ENCODE results near the gene HSPA1A. TPM values are rescaled to one million over a fixed set of nuclear protein-coding genes. Genes with fewer than 3 reads are reported as not detected.

Gene HSPA1A
- total RNA-seq, 1 experiment from 2014 or later: 169 TPM

DNA sequence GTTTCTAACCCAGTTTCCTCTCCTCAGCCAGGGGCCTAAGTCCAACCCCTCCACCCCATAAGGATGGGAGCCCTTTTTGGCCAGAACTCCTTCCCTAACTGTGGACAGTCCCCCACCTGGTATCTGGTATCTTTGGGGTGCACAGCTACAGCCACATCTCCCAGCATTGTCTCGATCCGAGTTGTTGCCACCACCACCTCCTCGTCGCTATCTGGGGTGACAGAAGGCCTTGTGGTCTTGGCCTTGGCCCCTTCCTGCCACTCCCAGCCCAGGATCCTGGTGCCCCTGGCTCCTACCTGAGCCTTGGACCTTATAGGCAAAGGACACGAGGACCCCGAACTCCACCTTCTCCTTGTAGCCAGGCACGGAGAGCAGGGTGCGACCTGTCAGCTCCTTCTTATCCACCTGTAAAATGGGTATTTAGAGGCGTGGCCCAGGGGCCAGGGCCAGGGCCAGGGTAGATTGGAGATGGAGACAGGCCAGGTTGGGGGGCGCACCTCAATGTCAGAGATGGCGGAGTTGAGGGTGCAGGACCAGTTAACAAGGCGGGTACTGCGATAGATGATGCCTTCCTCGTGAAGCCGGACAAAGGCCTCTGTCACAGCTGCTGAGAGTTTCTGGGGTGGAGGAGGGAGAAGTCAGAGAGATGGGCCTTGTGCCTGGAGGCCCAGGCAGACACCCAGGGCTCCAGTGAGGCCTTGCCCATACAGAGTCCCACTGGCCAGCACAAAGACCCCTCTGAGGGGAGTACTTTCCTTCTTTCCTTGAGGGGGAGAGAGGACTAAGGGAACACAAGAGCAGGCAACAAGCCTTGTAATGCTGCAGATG, 31.0 kb upstream of the HSPA1A start:
- TF ChIP-seq, protein P1, sequence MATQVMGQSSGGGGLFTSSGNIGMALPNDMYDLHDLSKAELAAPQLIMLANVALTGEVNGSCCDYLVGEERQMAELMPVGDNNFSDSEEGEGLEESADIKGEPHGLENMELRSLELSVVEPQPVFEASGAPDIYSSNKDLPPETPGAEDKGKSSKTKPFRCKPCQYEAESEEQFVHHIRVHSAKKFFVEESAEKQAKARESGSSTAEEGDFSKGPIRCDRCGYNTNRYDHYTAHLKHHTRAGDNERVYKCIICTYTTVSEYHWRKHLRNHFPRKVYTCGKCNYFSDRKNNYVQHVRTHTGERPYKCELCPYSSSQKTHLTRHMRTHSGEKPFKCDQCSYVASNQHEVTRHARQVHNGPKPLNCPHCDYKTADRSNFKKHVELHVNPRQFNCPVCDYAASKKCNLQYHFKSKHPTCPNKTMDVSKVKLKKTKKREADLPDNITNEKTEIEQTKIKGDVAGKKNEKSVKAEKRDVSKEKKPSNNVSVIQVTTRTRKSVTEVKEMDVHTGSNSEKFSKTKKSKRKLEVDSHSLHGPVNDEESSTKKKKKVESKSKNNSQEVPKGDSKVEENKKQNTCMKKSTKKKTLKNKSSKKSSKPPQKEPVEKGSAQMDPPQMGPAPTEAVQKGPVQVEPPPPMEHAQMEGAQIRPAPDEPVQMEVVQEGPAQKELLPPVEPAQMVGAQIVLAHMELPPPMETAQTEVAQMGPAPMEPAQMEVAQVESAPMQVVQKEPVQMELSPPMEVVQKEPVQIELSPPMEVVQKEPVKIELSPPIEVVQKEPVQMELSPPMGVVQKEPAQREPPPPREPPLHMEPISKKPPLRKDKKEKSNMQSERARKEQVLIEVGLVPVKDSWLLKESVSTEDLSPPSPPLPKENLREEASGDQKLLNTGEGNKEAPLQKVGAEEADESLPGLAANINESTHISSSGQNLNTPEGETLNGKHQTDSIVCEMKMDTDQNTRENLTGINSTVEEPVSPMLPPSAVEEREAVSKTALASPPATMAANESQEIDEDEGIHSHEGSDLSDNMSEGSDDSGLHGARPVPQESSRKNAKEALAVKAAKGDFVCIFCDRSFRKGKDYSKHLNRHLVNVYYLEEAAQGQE (IDR thresholded peaks at IDR 0.05; ENCODE audit: insufficient read depth in 1 of 2, low read depth in 2 of 2, low read length in 1 of 2): no peak
- TF ChIP-seq TCF7L2 (IDR thresholded peaks at IDR 0.05; ENCODE audit: low read depth, low read length): no peak
- no peak for TF ChIP-seq SIN3A (IDR thresholded peaks at IDR 0.05; ENCODE audit: borderline replicate concordance, insufficient read depth, low read depth, low read length)
- TF ChIP-seq POLR2AphosphoS5 (IDR thresholded peaks at IDR 0.05; ENCODE audit: low read depth, low read length): no peak
- TF ChIP-seq, protein P2, sequence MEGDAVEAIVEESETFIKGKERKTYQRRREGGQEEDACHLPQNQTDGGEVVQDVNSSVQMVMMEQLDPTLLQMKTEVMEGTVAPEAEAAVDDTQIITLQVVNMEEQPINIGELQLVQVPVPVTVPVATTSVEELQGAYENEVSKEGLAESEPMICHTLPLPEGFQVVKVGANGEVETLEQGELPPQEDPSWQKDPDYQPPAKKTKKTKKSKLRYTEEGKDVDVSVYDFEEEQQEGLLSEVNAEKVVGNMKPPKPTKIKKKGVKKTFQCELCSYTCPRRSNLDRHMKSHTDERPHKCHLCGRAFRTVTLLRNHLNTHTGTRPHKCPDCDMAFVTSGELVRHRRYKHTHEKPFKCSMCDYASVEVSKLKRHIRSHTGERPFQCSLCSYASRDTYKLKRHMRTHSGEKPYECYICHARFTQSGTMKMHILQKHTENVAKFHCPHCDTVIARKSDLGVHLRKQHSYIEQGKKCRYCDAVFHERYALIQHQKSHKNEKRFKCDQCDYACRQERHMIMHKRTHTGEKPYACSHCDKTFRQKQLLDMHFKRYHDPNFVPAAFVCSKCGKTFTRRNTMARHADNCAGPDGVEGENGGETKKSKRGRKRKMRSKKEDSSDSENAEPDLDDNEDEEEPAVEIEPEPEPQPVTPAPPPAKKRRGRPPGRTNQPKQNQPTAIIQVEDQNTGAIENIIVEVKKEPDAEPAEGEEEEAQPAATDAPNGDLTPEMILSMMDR (IDR thresholded peaks at IDR 0.05): no peak
- H3K4me1 ChIP-seq (ENCODE audit: control insufficient read depth, insufficient read depth, low read length): no peaks in the 10 kb centered on the region
- H3K27ac ChIP-seq (ENCODE audit: low read length): no peak overlapping the region
- intact Hi-C loops (cut with micrococcal nuclease; ENCODE audit: unreplicated experiment) (no loop called here), in situ Hi-C loops (cut with HindIII; ENCODE audit: low pct_unique_long_range_greater_than_20kb, low sequenced_read_pairs) (no loop called here)
- H3K27me3 ChIP-seq (ENCODE audit: control insufficient read depth, insufficient read depth, low read length): no peaks in the 10 kb centered on the region
- no TSS peak for BruUV-seq (replicated peaks)
- POLR2A ChIA-PET: interaction anchor here (0.6 kb wide), 1 partner anchor 72 kb away, joined by 3 read pairs; no protein-coding TSS in a partner anchor
- DNase-seq (ENCODE audit: low read depth, low spot score) (no peak), ATAC-seq (no peak)
- H3K9me3 ChIP-seq (ENCODE audit: control insufficient read depth, insufficient read depth, low read depth, low read length): no peaks in the 10 kb centered on the region
- H3K36me3 ChIP-seq (ENCODE audit: control insufficient read depth, insufficient read depth, low read length): peaks cover 6% of the 10 kb centered on the region; the same call in 1 of the 2 replicates
- CTCF ChIA-PET: no interaction called here
- H3K4me3 ChIP-seq (ENCODE audit: low read depth in 2 of 2, low read length in 2 of 2): no peak overlapping the region

DNA sequence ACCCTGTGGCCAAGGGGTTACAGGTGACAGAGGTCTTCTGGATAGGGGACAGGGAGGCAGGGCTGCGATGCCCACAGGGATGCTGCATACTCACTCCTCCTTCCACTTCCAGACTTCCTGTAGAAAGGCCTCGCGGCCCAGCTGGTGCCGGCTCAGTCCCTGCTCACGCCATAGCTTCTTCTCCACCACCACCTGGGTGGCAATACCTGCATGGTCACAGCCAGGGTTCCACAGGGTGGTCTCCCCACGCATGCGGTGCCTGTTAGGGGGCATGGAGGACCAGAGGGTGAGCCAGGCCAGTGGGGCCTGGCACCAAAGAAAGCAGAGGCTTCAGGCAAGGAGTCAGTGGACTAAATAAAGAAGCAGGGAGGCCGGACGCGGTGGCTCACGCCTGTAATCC, 29.9 kb upstream of the HSPA1A start:
- Histone ChIP-seq H3K4me1 (ENCODE audit: control insufficient read depth, insufficient read depth, low read length) (no peaks in the 10 kb centered on the region), H3K36me3 (ENCODE audit: control insufficient read depth, insufficient read depth, low read length) (peaks cover 7% of the 10 kb centered on the region; the same call in 1 of the 2 replicates), H3K27me3 (ENCODE audit: control insufficient read depth, insufficient read depth, low read length) (no peaks in the 10 kb centered on the region), H3K27ac (ENCODE audit: low read length) (no peak overlapping the region), H3K9me3 (ENCODE audit: control insufficient read depth, insufficient read depth, low read depth, low read length) (no peaks in the 10 kb centered on the region), H3K4me3 (ENCODE audit: low read depth in 2 of 2, low read length in 2 of 2) (no peak overlapping the region)
- CTCF ChIA-PET: no interaction called here
- in situ Hi-C loops (cut with HindIII; ENCODE audit: low pct_unique_long_range_greater_than_20kb, low sequenced_read_pairs): no loop called here
- intact Hi-C loops (cut with micrococcal nuclease; ENCODE audit: unreplicated experiment): no loop called here
- no TSS peak for BruUV-seq (replicated peaks)
- ATAC-seq (no peak), DNase-seq (ENCODE audit: low read depth, low spot score) (no peak)
- TF ChIP-seq, protein P2 (IDR thresholded peaks at IDR 0.05): no peak
- TF ChIP-seq, protein P1 (IDR thresholded peaks at IDR 0.05; ENCODE audit: insufficient read depth in 1 of 2, low read depth in 2 of 2, low read length in 1 of 2): no peak
- TF ChIP-seq POLR2AphosphoS5 (IDR thresholded peaks at IDR 0.05; ENCODE audit: low read depth, low read length): no peak
- TF ChIP-seq TCF7L2 (IDR thresholded peaks at IDR 0.05; ENCODE audit: low read depth, low read length): no peak
- TF ChIP-seq SIN3A (IDR thresholded peaks at IDR 0.05; ENCODE audit: borderline replicate concordance, insufficient read depth, low read depth, low read length): no peak
- POLR2A ChIA-PET: interaction anchor here (0.6 kb wide), 1 partner anchor 10 kb away, joined by 3 read pairs; no protein-coding TSS in a partner anchor
